Measurements from ENCODE around the gene AADACL3.
"Not testable (repeated sequence)": the region's sequence is repeated elsewhere in the genome, so short reads cannot be mapped to it uniquely, and the experiment has no call there.

GRCh38 chr1:12676122-12676521 lies 39.8 kb upstream of the AADACL3 start:
- not testable (repeated sequence) for TF ChIP-seq POLR2A (IDR thresholded peaks at IDR 0.05; ENCODE audit: low read depth, low read length); MYC (IDR thresholded peaks at IDR 0.05; ENCODE audit: low read depth, low read length); CTCF (IDR thresholded peaks at IDR 0.05; ENCODE audit: extremely low read depth in 1 of 2, insufficient read depth in 1 of 2, low read depth in 1 of 2, low read length in 2 of 2); MAX (IDR thresholded peaks at IDR 0.05; ENCODE audit: insufficient read depth, insufficient read length); EZH2 (IDR thresholded peaks at IDR 0.05; ENCODE audit: borderline replicate concordance, low read depth, low read length, severe bottlenecking); POLR2AphosphoS5 (IDR thresholded peaks at IDR 0.05; ENCODE audit: insufficient read depth, low read depth, low read length); JUN (IDR thresholded peaks at IDR 0.05; ENCODE audit: borderline replicate concordance, insufficient read depth, insufficient read length, low read depth); FOS (IDR thresholded peaks at IDR 0.05; ENCODE audit: borderline replicate concordance, insufficient read depth, low read length); GATA2 (IDR thresholded peaks at IDR 0.05; ENCODE audit: insufficient read depth, insufficient read length, low read depth, low read length)
